Endodermal cell (in vitro differentiated cells): ENCODE results near the gene PLXNB3. TPM values are rescaled to one million over a fixed set of nuclear protein-coding genes. Genes with fewer than 3 reads are reported as not detected.
"Not testable (repeated sequence)": the region's sequence is repeated elsewhere in the genome, so short reads cannot be mapped to it uniquely, and the experiment has no call there.

ENCODE experiments used
- DNase-seq: peaks from one replicate; pipeline ENCODE4 v3.0.0-alpha.2; 2017
- H3K27ac ChIP-seq: 2 replicates; pipeline ENCODE4 v1.5.1; 2013; ENCODE audit warnings: mild to moderate bottlenecking, low read depth, low read length, moderate library complexity
- H3K27me3 ChIP-seq: 2 replicates; pipeline ENCODE4 v1.6.1; 2013; ENCODE audit warnings: mild to moderate bottlenecking, low read length, moderate library complexity; ENCODE audit not compliant: insufficient read depth, control insufficient read depth, poor library complexity, severe bottlenecking
- H3K36me3 ChIP-seq: 2 replicates; pipeline ENCODE4 v1.7.0; 2013; ENCODE audit warnings: mild to moderate bottlenecking, low read length, moderate library complexity; ENCODE audit not compliant: control insufficient read depth, insufficient read depth
- H3K4me1 ChIP-seq: one replicate; pipeline ENCODE4 v1.7.0; 2013; ENCODE audit warnings: low read length; ENCODE audit not compliant: control insufficient read depth, insufficient read depth
- H3K4me3 ChIP-seq: 2 replicates; pipeline ENCODE4 v1.5.1; 2013; ENCODE audit warnings: mild to moderate bottlenecking, low read length, moderate library complexity
- H3K9ac ChIP-seq: 2 replicates; pipeline ENCODE4 v1.6.1; 2013; ENCODE audit warnings: mild to moderate bottlenecking, low read length, moderate library complexity; ENCODE audit not compliant: poor library complexity, severe bottlenecking; ENCODE audit errors: extremely low read depth
- H3K9me3 ChIP-seq: 2 replicates; pipeline ENCODE4 v1.6.1; 2013; ENCODE audit warnings: mild to moderate bottlenecking, low read length, moderate library complexity; ENCODE audit not compliant: control insufficient read depth
- H3K27ac Mint-ChIP-seq: 2 replicates; pipeline ENCODE4 v1.8.0; 2020; ENCODE audit warnings: mixed read lengths
- H3K27me3 Mint-ChIP-seq: 2 replicates; pipeline ENCODE4 v1.8.0; 2021; ENCODE audit warnings: mild to moderate bottlenecking, mixed read lengths; ENCODE audit not compliant: insufficient read depth
- H3K36me3 Mint-ChIP-seq: 2 replicates; pipeline ENCODE4 v1.8.0; 2020; ENCODE audit warnings: low read depth, mixed read lengths
- H3K4me1 Mint-ChIP-seq: 2 replicates; pipeline ENCODE4 v1.8.0; 2020; ENCODE audit warnings: mixed read lengths
- H3K4me3 Mint-ChIP-seq: 2 replicates; pipeline ENCODE4 v1.8.0; 2020; ENCODE audit warnings: mild to moderate bottlenecking, moderate library complexity, mixed read lengths
- H3K9me3 Mint-ChIP-seq: 2 replicates; pipeline ENCODE4 v1.8.0; 2020; ENCODE audit warnings: mild to moderate bottlenecking, mixed read lengths
- WGBS, 2 experiments: methylation state at CpG; one replicate each; pipeline versions ENCODE4 v1.1.5 to v1.1.7; 2013; ENCODE audit warnings: missing lambda C conversion rate in 2 of 2, mixed read lengths in 1 of 2; ENCODE audit not compliant: insufficient coverage in 1 of 2, insufficient read length in 1 of 2; 5-methylcytosine and 5-hydroxymethylcytosine counted together
- total RNA-seq, 2 donors: library from RNA; stranded (reverse); fragmentation: NEBNext Ultra II Directional in 1 of 2; extraction: Animal tissue kit (Norgen Biotek cat#: 25700) in 1 of 2; gene quantifications; 2 replicates in 1 of 2; 3 replicates in 1 of 2; pipeline ENCODE4 v1.2.1, GENCODE V29; 2021
- TF ChIP-seq, protein P1 (sequence below): fragments of 200-600 bp; sonication (generic); conservative IDR thresholded peaks from 2 replicates; pipeline ENCODE4 v1.5.0; 2021; ENCODE audit warnings: antibody characterized with exemption, mild to moderate bottlenecking

The PLXNB3 gene
- total RNA-seq, 2 donors from 2014 or later: 1.1 TPM

DNA sequence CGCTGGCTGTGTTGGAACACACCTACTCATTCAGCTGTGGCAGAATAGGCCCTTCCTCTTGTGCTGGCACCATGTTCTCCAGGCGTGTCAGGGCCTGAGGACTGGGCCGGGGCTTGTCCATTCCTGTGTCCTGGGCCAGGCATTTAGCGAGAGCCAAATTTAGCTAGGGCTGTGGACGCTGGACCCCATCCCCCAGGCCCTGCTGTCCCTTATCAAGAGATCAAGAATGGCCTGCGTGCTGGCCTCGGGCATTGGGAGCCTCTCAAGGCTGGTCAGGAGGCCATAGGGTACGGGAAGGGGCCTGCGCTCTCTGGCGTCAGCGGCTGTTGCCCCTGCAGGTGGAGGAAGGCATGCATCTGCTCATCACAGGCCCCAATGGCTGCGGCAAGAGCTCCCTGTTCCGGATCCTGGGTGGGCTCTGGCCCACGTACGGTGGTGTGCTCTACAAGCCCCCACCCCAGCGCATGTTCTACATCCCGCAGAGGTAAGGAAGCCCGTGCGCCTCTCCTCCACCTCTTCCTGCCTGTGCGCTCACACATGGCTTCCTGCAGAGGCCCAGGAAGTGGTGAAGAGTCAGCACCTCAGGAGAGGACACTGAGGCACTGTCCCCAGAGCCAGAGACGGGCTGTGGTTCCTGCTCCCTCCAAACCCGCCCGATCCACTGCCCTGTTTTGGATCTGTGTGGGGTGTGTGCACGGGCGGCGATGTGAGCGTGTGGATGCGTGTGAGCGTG, 24.1 kb upstream of the PLXNB3 start:
- H3K27me3 Mint-ChIP-seq: no peaks in the 10 kb centered on the region
- Histone ChIP-seq H3K36me3 (no peaks in the 10 kb centered on the region), H3K4me3 (no peak overlapping the region), H3K9ac (no peak overlapping the region), H3K4me1 (no peaks in the 10 kb centered on the region), H3K27me3 (no peaks in the 10 kb centered on the region), H3K27ac (no peak overlapping the region), H3K9me3 (no peaks in the 10 kb centered on the region)
- H3K36me3 Mint-ChIP-seq: peaks cover 7% of the 10 kb centered on the region
- H3K4me1 Mint-ChIP-seq: peaks cover 5% of the 10 kb centered on the region
- H3K4me3 Mint-ChIP-seq: no peak overlapping the region
- no peak overlapping the region for H3K27ac Mint-ChIP-seq
- 92 to 94% methylated on average over 5 to 29 of the region's 29 CpGs for WGBS, 2 experiments
- TF ChIP-seq, protein P1, sequence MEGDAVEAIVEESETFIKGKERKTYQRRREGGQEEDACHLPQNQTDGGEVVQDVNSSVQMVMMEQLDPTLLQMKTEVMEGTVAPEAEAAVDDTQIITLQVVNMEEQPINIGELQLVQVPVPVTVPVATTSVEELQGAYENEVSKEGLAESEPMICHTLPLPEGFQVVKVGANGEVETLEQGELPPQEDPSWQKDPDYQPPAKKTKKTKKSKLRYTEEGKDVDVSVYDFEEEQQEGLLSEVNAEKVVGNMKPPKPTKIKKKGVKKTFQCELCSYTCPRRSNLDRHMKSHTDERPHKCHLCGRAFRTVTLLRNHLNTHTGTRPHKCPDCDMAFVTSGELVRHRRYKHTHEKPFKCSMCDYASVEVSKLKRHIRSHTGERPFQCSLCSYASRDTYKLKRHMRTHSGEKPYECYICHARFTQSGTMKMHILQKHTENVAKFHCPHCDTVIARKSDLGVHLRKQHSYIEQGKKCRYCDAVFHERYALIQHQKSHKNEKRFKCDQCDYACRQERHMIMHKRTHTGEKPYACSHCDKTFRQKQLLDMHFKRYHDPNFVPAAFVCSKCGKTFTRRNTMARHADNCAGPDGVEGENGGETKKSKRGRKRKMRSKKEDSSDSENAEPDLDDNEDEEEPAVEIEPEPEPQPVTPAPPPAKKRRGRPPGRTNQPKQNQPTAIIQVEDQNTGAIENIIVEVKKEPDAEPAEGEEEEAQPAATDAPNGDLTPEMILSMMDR: no peak
- DNase-seq: peak; percentile 32
- H3K9me3 Mint-ChIP-seq: peaks cover 62% of the 10 kb centered on the region

DNA sequence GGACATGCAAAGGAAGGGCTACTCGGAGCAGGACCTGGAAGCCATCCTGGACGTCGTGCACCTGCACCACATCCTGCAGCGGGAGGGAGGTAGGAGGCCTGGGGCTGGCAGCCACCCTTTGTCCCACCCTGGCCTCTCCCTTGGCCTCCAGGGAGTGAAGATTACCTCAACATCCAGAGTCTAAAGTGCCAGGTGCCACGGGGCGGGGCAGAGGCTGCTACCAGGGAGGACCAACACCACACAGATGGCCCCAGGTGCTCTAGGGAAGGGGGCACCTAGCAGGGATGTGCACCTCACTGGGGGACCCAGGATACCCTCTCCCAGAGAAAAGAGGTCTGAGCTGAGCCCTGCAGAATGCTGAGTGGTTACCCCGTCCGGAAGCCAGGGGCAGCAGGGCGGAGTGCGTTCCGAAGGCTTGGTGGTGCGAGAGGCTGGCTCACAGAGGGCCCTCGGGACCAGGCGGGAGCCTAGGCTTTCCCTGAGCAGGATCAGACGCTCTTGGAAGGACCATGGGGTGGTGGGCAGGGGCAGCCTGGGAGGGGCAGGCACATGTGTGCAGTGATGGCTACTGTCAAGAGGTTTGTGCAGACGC, 23.3 kb upstream of the PLXNB3 start:
- no peaks in the 10 kb centered on the region for H3K4me1 ChIP-seq
- WGBS, 2 experiments: 80 to 98% methylated on average over 1 to 16 of the region's 16 CpGs
- Mint-ChIP-seq H3K27me3 (no peaks in the 10 kb centered on the region), H3K9me3 (peaks cover 61% of the 10 kb centered on the region), H3K4me1 (peaks cover under 1% of the 10 kb centered on the region), H3K4me3 (no peak overlapping the region), H3K36me3 (peaks cover 4% of the 10 kb centered on the region), H3K27ac (no peak overlapping the region)
- peak; percentile 21 for DNase-seq
- no peak overlapping the region for H3K27ac ChIP-seq
- no peaks in the 10 kb centered on the region for H3K27me3 ChIP-seq
- H3K9ac ChIP-seq: no peak overlapping the region
- H3K9me3 ChIP-seq: no peaks in the 10 kb centered on the region
- TF ChIP-seq, protein P1: no peak
- no peak overlapping the region for H3K4me3 ChIP-seq
- no peaks in the 10 kb centered on the region for H3K36me3 ChIP-seq

DNA sequence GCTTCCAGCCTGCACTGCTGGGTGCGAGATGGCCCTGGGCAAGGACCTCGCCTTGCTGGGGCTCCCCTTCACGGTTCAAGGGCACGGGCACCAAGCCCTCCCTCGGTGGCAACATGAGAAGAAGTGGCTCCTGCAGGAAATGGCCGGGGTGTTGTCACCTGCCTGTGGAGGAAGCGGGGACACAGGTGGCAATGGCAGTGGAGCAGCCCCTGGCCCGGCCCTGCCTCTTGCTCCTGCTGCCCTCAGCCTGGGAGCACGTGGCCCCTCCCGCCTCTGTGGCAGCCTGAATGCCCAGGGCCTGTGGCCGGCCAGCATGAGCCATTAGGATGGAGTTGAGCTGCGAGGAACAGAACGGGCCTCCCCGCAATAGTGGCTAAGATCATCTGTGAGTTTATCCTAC, 22.6 kb upstream of the PLXNB3 start:
- H3K9me3 Mint-ChIP-seq: peaks cover 63% of the 10 kb centered on the region
- 95% methylated on average over 14 of the region's 14 CpGs; no CpG with 5 or more reads in 1 of the 2 experiments for WGBS, 2 experiments
- H3K4me3 Mint-ChIP-seq: no peak overlapping the region
- peaks cover 4% of the 10 kb centered on the region for H3K36me3 Mint-ChIP-seq
- no peak overlapping the region for H3K27ac ChIP-seq
- no peak for DNase-seq
- TF ChIP-seq, protein P1: no peak
- no peak overlapping the region for H3K4me3 ChIP-seq
- no peaks in the 10 kb centered on the region for H3K27me3 Mint-ChIP-seq
- H3K4me1 Mint-ChIP-seq: no peaks in the 10 kb centered on the region
- no peaks in the 10 kb centered on the region for H3K9me3 ChIP-seq
- no peaks in the 10 kb centered on the region for H3K36me3 ChIP-seq
- H3K27me3 ChIP-seq: no peaks in the 10 kb centered on the region
- no peaks in the 10 kb centered on the region for H3K4me1 ChIP-seq
- H3K27ac Mint-ChIP-seq: no peak overlapping the region
- H3K9ac ChIP-seq: no peak overlapping the region

DNA sequence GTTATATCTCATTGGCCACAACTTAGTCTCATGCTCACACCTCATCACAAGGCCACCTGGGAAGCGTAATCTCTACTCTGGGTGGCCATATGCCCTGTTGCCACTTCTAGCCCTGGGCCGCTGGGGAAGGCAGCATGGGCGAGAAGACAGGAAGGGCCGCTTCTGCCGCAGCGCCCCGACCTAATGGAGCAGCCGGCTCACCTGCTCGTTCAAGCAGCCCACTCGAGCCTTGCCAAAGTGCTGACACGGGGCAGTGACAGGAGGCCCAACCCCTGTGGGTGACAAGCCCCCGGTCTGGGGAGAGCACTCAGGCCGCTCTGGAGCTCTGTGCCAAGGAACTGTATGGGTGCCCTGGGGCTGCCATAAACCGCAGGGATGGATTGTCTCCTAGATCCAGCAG, 21.9 kb upstream of the PLXNB3 start:
- peaks cover 62% of the 10 kb centered on the region for H3K9me3 Mint-ChIP-seq
- WGBS, 2 experiments: 98% methylated on average over 11 of the region's 14 CpGs; no CpG with 5 or more reads in 1 of the 2 experiments
- not testable (repeated sequence) for H3K4me1 ChIP-seq, DNase-seq, H3K9me3 ChIP-seq, H3K4me3 ChIP-seq, H3K36me3 ChIP-seq, H3K27ac Mint-ChIP-seq, H3K9ac ChIP-seq, H3K27me3 Mint-ChIP-seq, H3K4me1 Mint-ChIP-seq, H3K4me3 Mint-ChIP-seq, H3K27ac ChIP-seq, H3K27me3 ChIP-seq, H3K36me3 Mint-ChIP-seq

DNA sequence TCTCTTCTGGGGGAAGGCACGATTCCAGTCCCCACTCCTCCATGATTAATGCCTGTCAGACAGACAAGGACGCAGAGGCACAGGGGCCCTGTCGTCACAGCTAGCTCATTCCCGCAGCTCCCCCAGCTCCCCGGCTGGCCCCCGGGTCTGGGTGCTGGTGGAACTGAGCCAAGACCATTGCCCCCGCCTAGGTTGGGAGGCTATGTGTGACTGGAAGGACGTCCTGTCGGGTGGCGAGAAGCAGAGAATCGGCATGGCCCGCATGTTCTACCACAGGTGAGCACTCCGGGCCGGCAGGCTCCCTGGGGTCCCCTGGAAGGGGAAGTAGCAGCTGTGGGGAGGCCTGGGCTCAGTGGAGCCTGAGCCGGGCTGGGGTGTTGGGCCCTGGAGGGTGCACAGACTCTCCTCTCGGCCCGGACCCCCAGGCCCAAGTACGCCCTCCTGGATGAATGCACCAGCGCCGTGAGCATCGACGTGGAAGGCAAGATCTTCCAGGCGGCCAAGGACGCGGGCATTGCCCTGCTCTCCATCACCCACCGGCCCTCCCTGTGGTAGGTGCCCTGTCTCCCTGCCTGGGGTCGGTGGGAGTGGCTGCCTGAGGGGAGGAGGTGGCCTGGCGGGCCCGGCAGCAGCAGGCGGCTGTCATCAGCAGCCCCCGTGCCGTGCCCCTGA, 21.1 kb upstream of the PLXNB3 start:
- H3K36me3 Mint-ChIP-seq, H3K9me3 ChIP-seq, H3K4me3 Mint-ChIP-seq, H3K27me3 ChIP-seq, H3K27ac Mint-ChIP-seq, H3K36me3 ChIP-seq, H3K4me1 ChIP-seq, DNase-seq, H3K27me3 Mint-ChIP-seq, H3K27ac ChIP-seq, H3K9ac ChIP-seq, H3K4me1 Mint-ChIP-seq, H3K4me3 ChIP-seq: not testable (repeated sequence)
- WGBS, 2 experiments: 93% methylated on average over 20 of the region's 32 CpGs; no CpG with 5 or more reads in 1 of the 2 experiments
- H3K9me3 Mint-ChIP-seq: peaks cover 64% of the 10 kb centered on the region
